ENCODE measurements around the gene IFI6. TPM values are rescaled to one million over a fixed set of nuclear protein-coding genes. Genes with fewer than 3 reads are reported as not detected.
"Not testable (repeated sequence)": the region's sequence is repeated elsewhere in the genome, so short reads cannot be mapped to it uniquely, and the experiment has no call there.

Gene IFI6
- total and polyA plus RNA-seq, 2 of the 8 experiments (the other 6 are each of a cell fraction or from before 2014, with no cell fraction given): 6.1 to 13.2 TPM

GRCh38 chr1:27680225-27680791, 8.3 kb upstream of the IFI6 start:
- DNase-seq (ENCODE audit: low read depth in 1 of 2, low spot score in 2 of 2); H3K79me2 ChIP-seq (ENCODE audit: control insufficient read depth in 1 of 2, insufficient read depth in 2 of 2, low read length in 2 of 2); H2BK120ac ChIP-seq (replicated peaks; ENCODE audit: low read depth, low read length); H3K56ac ChIP-seq (replicated peaks; ENCODE audit: insufficient read length, low read depth, low read length); H3K14ac ChIP-seq (ENCODE audit: insufficient read length); H3K4me1 ChIP-seq (replicated peaks in 1 of 4; ENCODE audit: control insufficient read depth in 3 of 4, insufficient read depth in 4 of 4, low read length in 3 of 4); H3K27me3 ChIP-seq (replicated peaks in 1 of 4; ENCODE audit: control insufficient read depth in 3 of 4, extremely low read depth in 1 of 4, insufficient read depth in 3 of 4, low read length in 3 of 4); H3K23me2 ChIP-seq (ENCODE audit: low read depth, low read length); H3K79me1 ChIP-seq (ENCODE audit: low read depth, low read length); H3K23ac ChIP-seq (ENCODE audit: insufficient read length); H4K8ac ChIP-seq (ENCODE audit: extremely low read depth, insufficient read depth, low read length); FAIRE-seq; H3K27ac ChIP-seq (ENCODE audit: low read depth, low read length); H2AFZ ChIP-seq (ENCODE audit: low read length); H4K20me1 ChIP-seq (replicated peaks in 1 of 2; ENCODE audit: control insufficient read depth in 1 of 2, insufficient read depth in 2 of 2, low read length in 2 of 2); H4K91ac ChIP-seq (replicated peaks; ENCODE audit: insufficient read length, low read length); H2BK15ac ChIP-seq (ENCODE audit: low read length); H2AK5ac ChIP-seq (ENCODE audit: low read depth, low read length); H3K18ac ChIP-seq (ENCODE audit: extremely low read depth, low read length); H2BK20ac ChIP-seq (ENCODE audit: low read length); H3K4me3 ChIP-seq (ENCODE audit: extremely low read depth in 1 of 4, insufficient read depth in 2 of 4, low read depth in 3 of 4, low read length in 4 of 4); H3K36me3 ChIP-seq (ENCODE audit: control insufficient read depth in 2 of 4, insufficient read depth in 4 of 4, low read length in 3 of 4); H3K4me2 ChIP-seq (ENCODE audit: insufficient read depth in 1 of 2, low read depth in 2 of 2, low read length in 2 of 2); H4K5ac ChIP-seq (ENCODE audit: insufficient read length, low read depth, low read length); H3K9ac ChIP-seq (replicated peaks in 1 of 4; ENCODE audit: extremely low read depth in 1 of 4, low read depth in 3 of 4, low read length in 3 of 4); H2BK12ac ChIP-seq (ENCODE audit: low read depth, low read length); H3K4ac ChIP-seq (replicated peaks; ENCODE audit: insufficient read length, low read depth, low read length); POLR2A ChIA-PET (ENCODE audit: partially characterized antibody); H2BK5ac ChIP-seq (ENCODE audit: low read depth, low read length): not testable (repeated sequence)
- CTCF ChIA-PET (ENCODE audit: partially characterized antibody): interaction anchor here (0.6 to 1.4 kb wide), 5 partner anchors 11 to 251 kb away, joined by 3 to 4 read pairs (median 3); no protein-coding TSS in a partner anchor
- WGBS, 2 experiments (ENCODE audit: extremely low coverage in 1 of 2, insufficient coverage in 1 of 2, insufficient read length in 1 of 2, insufficient replicate concordance in 2 of 2, low coverage in 1 of 2, low lambda C conversion rate in 2 of 2, missing lambda C conversion rate in 1 of 2): 100% methylated on average over 2 of the region's 2 CpGs; no CpG with 5 or more reads in 1 of the 2 experiments
- peaks cover 19 to 21% of the 10 kb centered on the region in 2 experiments for H3K9me3 ChIP-seq (ENCODE audit: insufficient read depth in 2 of 2, low read depth in 1 of 2, low read length in 1 of 2)

Data from H1 (cell line).